NB4 (cell line): ENCODE measurements around the gene CEP250.

Experiments used
- DNase-seq: peaks from one replicate; pipeline ENCODE4 v3.0.0; 2010; ENCODE audit warnings: low read depth
- H3K4me3 ChIP-seq: one replicate; pipeline ENCODE4 v1.5.1; 2011; ENCODE audit warnings: mild to moderate bottlenecking, low read depth, low read length, moderate library complexity
- CTCF ChIP-seq: IDR thresholded peaks from one replicate; pipeline ENCODE4 v1.5.1; 2012; ENCODE audit warnings: low read depth, low read length
- MAX ChIP-seq: IDR thresholded peaks from 2 replicates; pipeline ENCODE4 v1.6.1; 2011; ENCODE audit warnings: low read depth, low read length
- MYC ChIP-seq: IDR thresholded peaks from 2 replicates; pipeline ENCODE4 v1.6.1; 2011; ENCODE audit warnings: low read depth, low read length
- POLR2A ChIP-seq: IDR thresholded peaks from 2 replicates; pipeline ENCODE4 v1.6.1; 2011; ENCODE audit warnings: mild to moderate bottlenecking; ENCODE audit not compliant: insufficient read length; ENCODE audit errors: extremely low read depth

CEP250 gene

GRCh38 chr20:35454881-35455609 is at the start of gene CEP250:
Gene CEP250, plus strand, starts transcription at chr20:35455598. Its CDS starts 6,770 bp downstream, at chr20:35462368.
- TF ChIP-seq CTCF (no peak), MYC (peak; percentile 74; the same call in 1 of the 2 replicates), MAX (peak; percentile 30; the same call in 1 of the 2 replicates), POLR2A (peak; percentile 47)
- peak; percentile 99 for DNase-seq

GRCh38 chr20:35405775-35406174 is 49.6 kb upstream of the CEP250 start:
- H3K4me3 ChIP-seq, result no peak overlapping the region
- DNase-seq, result no peak
- no peak for TF ChIP-seq MAX
- no peak for TF ChIP-seq MYC
- TF ChIP-seq CTCF, result no peak
- TF ChIP-seq POLR2A, result no peak

More at GRCh38 chr20:35454881-35455609, at the start of gene CEP250:
- H3K4me3 ChIP-seq, result peak within 1 kb of the TSS; percentile 94

GRCh38 chr20:35408270-35408669 is 47.1 kb upstream of the CEP250 start:
- TF ChIP-seq POLR2A (no peak), MAX (no peak), MYC (no peak), CTCF (no peak)
- DNase-seq, result no peak
- H3K4me3 ChIP-seq, result no peak overlapping the region

- no peak overlapping the region for H3K4me3 ChIP-seq
- TF ChIP-seq POLR2A (no peak), CTCF (no peak), MAX (no peak), MYC (no peak)
- no peak for DNase-seq
Observed at GRCh38 chr20:35409542-35409941, 45.9 kb upstream of the CEP250 start.

GRCh38 chr20:35410613-35411012 is 44.8 kb upstream of the CEP250 start:
- H3K4me3 ChIP-seq, result peak overlapping the region; percentile 98
- DNase-seq, result no peak
- TF ChIP-seq POLR2A, result no peak
- no peak for TF ChIP-seq MYC
- no peak for TF ChIP-seq MAX
- no peak for TF ChIP-seq CTCF

- no peak for DNase-seq
- TF ChIP-seq MAX (no peak), MYC (no peak), POLR2A (no peak), CTCF (no peak)
- H3K4me3 ChIP-seq, result no peak overlapping the region
Observed at GRCh38 chr20:35421322-35421721, 34.1 kb upstream of the CEP250 start.
